22Rv1 (cell line): Measurements from ENCODE around the gene GAREM2.

Experiments used
- CTCF ChIP-seq: fragments of 450-650 bp; IDR thresholded peaks from 2 replicates; pipeline ENCODE4 v1.5.1; 2017; ENCODE audit warnings: mild to moderate bottlenecking
- ZFX ChIP-seq: fragments of 450-650 bp; IDR thresholded peaks from 2 replicates; pipeline ENCODE4 v1.6.1; 2017; ENCODE audit warnings: antibody characterized with exemption, borderline replicate concordance

GRCh38 chr2:26189751-26190150 is 16.9 kb downstream of the GAREM2 start:
- no peak for TF ChIP-seq CTCF
- TF ChIP-seq ZFX = no peak
